ENCODE measurements around the gene NXNL1.

- no peak for TF ChIP-seq SPI1 (IDR thresholded peaks at IDR 0.05; ENCODE audit: low read depth, low read length)
- TF ChIP-seq POLR2AphosphoS5 (IDR thresholded peaks at IDR 0.05; ENCODE audit: low read depth, low read length) = no peak
- no peak for TF ChIP-seq PAX5 (IDR thresholded peaks at IDR 0.05; ENCODE audit: insufficient read depth, low read length, severe bottlenecking)
Observed at GRCh38 chr19:17506745-17507144, 46.0 kb upstream of the NXNL1 start.

Measured in GM12891 (cell line).